GM18505 (cell line): ENCODE results near the gene WDR6.
"Not testable (repeated sequence)": the region's sequence is repeated elsewhere in the genome, so short reads cannot be mapped to it uniquely, and the experiment has no call there.

Source experiments
- ATAC-seq: cut with Tn5 transposase; IDR thresholded peaks from one replicate; pipeline ENCODE4 v1.9.1; 2021; ENCODE audit not compliant: unreplicated experiment
- POLR2A ChIP-seq: IDR thresholded peaks from 4 replicates; pipeline ENCODE4 v1.6.1; 2011; ENCODE audit warnings: borderline replicate concordance; ENCODE audit not compliant: insufficient read depth, insufficient read length; ENCODE audit errors: extremely low read depth

Gene WDR6

GRCh38 chr3:49001155-49001554, 6.0 kb upstream of the WDR6 start:
- TF ChIP-seq POLR2A: no peak
- no peak for ATAC-seq

GRCh38 chr3:49004352-49005302, 2.6 kb upstream of the WDR6 start:
- no peak for ATAC-seq
- no peak for TF ChIP-seq POLR2A

- ATAC-seq: no peak
Observed at GRCh38 chr3:49005303-49005680, 1.9 kb upstream of the WDR6 start.

GRCh38 chr3:49005998-49006397, 1.2 kb upstream of the WDR6 start:
- no peak for TF ChIP-seq POLR2A
- ATAC-seq: no peak

More at GRCh38 chr3:49005303-49005680, 1.9 kb upstream of the WDR6 start:
- no peak for TF ChIP-seq POLR2A

GRCh38 chr3:49006408-49007067, 653 bp upstream of the WDR6 start:
- ATAC-seq: peak; percentile 2
- no peak for TF ChIP-seq POLR2A

- no peak for TF ChIP-seq POLR2A
- peak; percentile 37 for ATAC-seq
Observed at GRCh38 chr3:49007771-49008528, 759 bp downstream of the WDR6 start.

- ATAC-seq: not testable (repeated sequence)
Observed at GRCh38 chr3:49008627-49009026, 1.4 kb downstream of the WDR6 start.

GRCh38 chr3:49009396-49009795, 2.2 kb downstream of the WDR6 start:
- no peak for ATAC-seq
- TF ChIP-seq POLR2A: no peak

GRCh38 chr3:49012441-49013017, 5.3 kb downstream of the WDR6 start:
- no peak for TF ChIP-seq POLR2A
- ATAC-seq: no peak

GRCh38 chr3:49013113-49013737, 6.0 kb downstream of the WDR6 start:
- no peak for ATAC-seq
- no peak for TF ChIP-seq POLR2A

- no peak for TF ChIP-seq POLR2A
- ATAC-seq: no peak
Observed at GRCh38 chr3:49013738-49014660, 6.8 kb downstream of the WDR6 start.

- TF ChIP-seq POLR2A: no peak
- no peak for ATAC-seq
Observed at GRCh38 chr3:49015072-49015471, 7.9 kb downstream of the WDR6 start.
